Endodermal cell (in vitro differentiated cells): Measurements from ENCODE around the gene PTPRN2. TPM values are rescaled to one million over a fixed set of nuclear protein-coding genes. Genes with fewer than 3 reads are reported as not detected.

Experiments
- DNase-seq: peaks from one replicate; pipeline ENCODE4 v3.0.0-alpha.2; 2017
- H3K27ac ChIP-seq: 2 replicates; pipeline ENCODE4 v1.5.1; 2013; ENCODE audit warnings: mild to moderate bottlenecking, low read depth, low read length, moderate library complexity
- H3K27me3 ChIP-seq: 2 replicates; pipeline ENCODE4 v1.6.1; 2013; ENCODE audit warnings: mild to moderate bottlenecking, low read length, moderate library complexity; ENCODE audit not compliant: insufficient read depth, control insufficient read depth, poor library complexity, severe bottlenecking
- H3K36me3 ChIP-seq: 2 replicates; pipeline ENCODE4 v1.7.0; 2013; ENCODE audit warnings: mild to moderate bottlenecking, low read length, moderate library complexity; ENCODE audit not compliant: control insufficient read depth, insufficient read depth
- H3K4me1 ChIP-seq: one replicate; pipeline ENCODE4 v1.7.0; 2013; ENCODE audit warnings: low read length; ENCODE audit not compliant: control insufficient read depth, insufficient read depth
- H3K4me3 ChIP-seq: 2 replicates; pipeline ENCODE4 v1.5.1; 2013; ENCODE audit warnings: mild to moderate bottlenecking, low read length, moderate library complexity
- H3K9ac ChIP-seq: 2 replicates; pipeline ENCODE4 v1.6.1; 2013; ENCODE audit warnings: mild to moderate bottlenecking, low read length, moderate library complexity; ENCODE audit not compliant: poor library complexity, severe bottlenecking; ENCODE audit errors: extremely low read depth
- H3K9me3 ChIP-seq: 2 replicates; pipeline ENCODE4 v1.6.1; 2013; ENCODE audit warnings: mild to moderate bottlenecking, low read length, moderate library complexity; ENCODE audit not compliant: control insufficient read depth
- H3K27ac Mint-ChIP-seq: 2 replicates; pipeline ENCODE4 v1.8.0; 2020; ENCODE audit warnings: mixed read lengths
- H3K27me3 Mint-ChIP-seq: 2 replicates; pipeline ENCODE4 v1.8.0; 2021; ENCODE audit warnings: mild to moderate bottlenecking, mixed read lengths; ENCODE audit not compliant: insufficient read depth
- H3K36me3 Mint-ChIP-seq: 2 replicates; pipeline ENCODE4 v1.8.0; 2020; ENCODE audit warnings: low read depth, mixed read lengths
- H3K4me1 Mint-ChIP-seq: 2 replicates; pipeline ENCODE4 v1.8.0; 2020; ENCODE audit warnings: mixed read lengths
- H3K4me3 Mint-ChIP-seq: 2 replicates; pipeline ENCODE4 v1.8.0; 2020; ENCODE audit warnings: mild to moderate bottlenecking, moderate library complexity, mixed read lengths
- H3K9me3 Mint-ChIP-seq: 2 replicates; pipeline ENCODE4 v1.8.0; 2020; ENCODE audit warnings: mild to moderate bottlenecking, mixed read lengths
- WGBS, 2 experiments: methylation state at CpG; one replicate each; pipeline versions ENCODE4 v1.1.5 to v1.1.7; 2013; ENCODE audit warnings: missing lambda C conversion rate in 2 of 2, mixed read lengths in 1 of 2; ENCODE audit not compliant: insufficient coverage in 1 of 2, insufficient read length in 1 of 2; 5-methylcytosine and 5-hydroxymethylcytosine counted together
- total RNA-seq, 2 donors: library from RNA; stranded (reverse); fragmentation: NEBNext Ultra II Directional in 1 of 2; extraction: Animal tissue kit (Norgen Biotek cat#: 25700) in 1 of 2; gene quantifications; 2 replicates in 1 of 2; 3 replicates in 1 of 2; pipeline ENCODE4 v1.2.1, GENCODE V29; 2021
- TF ChIP-seq, protein P1 (sequence below): fragments of 200-600 bp; sonication (generic); conservative IDR thresholded peaks from 2 replicates; pipeline ENCODE4 v1.5.0; 2021; ENCODE audit warnings: antibody characterized with exemption, mild to moderate bottlenecking

Gene PTPRN2
- total RNA-seq, 2 donors from 2014 or later, result 0.69 to 1.2 TPM

DNA sequence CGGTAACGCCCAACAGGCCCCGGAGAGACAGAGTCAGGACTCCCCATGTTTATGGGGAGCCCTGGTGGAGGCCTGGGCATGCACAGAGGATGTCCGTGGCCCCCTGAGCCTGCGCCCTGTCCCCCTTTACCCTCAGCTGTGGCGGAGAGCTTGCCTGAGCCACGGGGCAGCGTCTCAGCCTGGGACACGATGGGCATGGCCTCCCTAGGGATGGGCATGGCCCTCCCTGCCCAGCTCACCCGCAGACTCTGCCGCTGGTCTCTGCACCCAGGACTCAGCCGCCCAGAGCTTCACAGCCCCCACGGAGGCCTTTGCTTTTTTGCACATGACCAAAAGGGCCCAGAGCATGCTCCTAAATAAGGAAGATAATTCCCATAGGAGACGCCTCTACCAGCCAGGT lies 394.2 kb downstream of the PTPRN2 start:
- Histone ChIP-seq H3K9me3 (peaks cover 81% of the 10 kb centered on the region), H3K27me3 (no peaks in the 10 kb centered on the region), H3K9ac (no peak overlapping the region), H3K36me3 (no peaks in the 10 kb centered on the region), H3K4me3 (no peak overlapping the region), H3K27ac (no peak overlapping the region), H3K4me1 (no peaks in the 10 kb centered on the region)
- DNase-seq, result no peak
- TF ChIP-seq, protein P1, sequence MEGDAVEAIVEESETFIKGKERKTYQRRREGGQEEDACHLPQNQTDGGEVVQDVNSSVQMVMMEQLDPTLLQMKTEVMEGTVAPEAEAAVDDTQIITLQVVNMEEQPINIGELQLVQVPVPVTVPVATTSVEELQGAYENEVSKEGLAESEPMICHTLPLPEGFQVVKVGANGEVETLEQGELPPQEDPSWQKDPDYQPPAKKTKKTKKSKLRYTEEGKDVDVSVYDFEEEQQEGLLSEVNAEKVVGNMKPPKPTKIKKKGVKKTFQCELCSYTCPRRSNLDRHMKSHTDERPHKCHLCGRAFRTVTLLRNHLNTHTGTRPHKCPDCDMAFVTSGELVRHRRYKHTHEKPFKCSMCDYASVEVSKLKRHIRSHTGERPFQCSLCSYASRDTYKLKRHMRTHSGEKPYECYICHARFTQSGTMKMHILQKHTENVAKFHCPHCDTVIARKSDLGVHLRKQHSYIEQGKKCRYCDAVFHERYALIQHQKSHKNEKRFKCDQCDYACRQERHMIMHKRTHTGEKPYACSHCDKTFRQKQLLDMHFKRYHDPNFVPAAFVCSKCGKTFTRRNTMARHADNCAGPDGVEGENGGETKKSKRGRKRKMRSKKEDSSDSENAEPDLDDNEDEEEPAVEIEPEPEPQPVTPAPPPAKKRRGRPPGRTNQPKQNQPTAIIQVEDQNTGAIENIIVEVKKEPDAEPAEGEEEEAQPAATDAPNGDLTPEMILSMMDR, result no peak
- Mint-ChIP-seq H3K4me1 (no peaks in the 10 kb centered on the region), H3K4me3 (no peak overlapping the region), H3K27ac (no peak overlapping the region), H3K27me3 (no peaks in the 10 kb centered on the region), H3K9me3 (peaks cover 39% of the 10 kb centered on the region), H3K36me3 (no peaks in the 10 kb centered on the region)
- 76 to 86% methylated on average over 12 to 14 of the region's 14 CpGs for WGBS, 2 experiments

GRCh38 chr7:158192956-158193355 lies 394.7 kb downstream of the PTPRN2 start:
- Mint-ChIP-seq H3K9me3 (peaks cover 34% of the 10 kb centered on the region), H3K4me3 (no peak overlapping the region), H3K27ac (no peak overlapping the region), H3K27me3 (no peaks in the 10 kb centered on the region), H3K36me3 (no peaks in the 10 kb centered on the region), H3K4me1 (no peaks in the 10 kb centered on the region)
- no peak for DNase-seq
- no peaks in the 10 kb centered on the region for H3K4me1 ChIP-seq
- H3K4me3 ChIP-seq, result no peak overlapping the region
- no peaks in the 10 kb centered on the region for H3K27me3 ChIP-seq
- H3K36me3 ChIP-seq, result no peaks in the 10 kb centered on the region
- H3K9me3 ChIP-seq, result peaks cover 76% of the 10 kb centered on the region
- 83 to 84% methylated on average over 14 to 18 of the region's 18 CpGs for WGBS, 2 experiments
- no peak overlapping the region for H3K9ac ChIP-seq
- TF ChIP-seq, protein P1, result no peak
- H3K27ac ChIP-seq, result no peak overlapping the region

- H3K4me3 ChIP-seq, result no peak overlapping the region
- TF ChIP-seq, protein P1, result no peak
- Mint-ChIP-seq H3K27me3 (no peaks in the 10 kb centered on the region), H3K4me1 (no peaks in the 10 kb centered on the region), H3K9me3 (peaks cover 29% of the 10 kb centered on the region), H3K36me3 (no peaks in the 10 kb centered on the region), H3K27ac (no peak overlapping the region), H3K4me3 (no peak overlapping the region)
- no peaks in the 10 kb centered on the region for H3K36me3 ChIP-seq
- no peaks in the 10 kb centered on the region for H3K4me1 ChIP-seq
- no peak for DNase-seq
- H3K27me3 ChIP-seq, result no peaks in the 10 kb centered on the region
- peaks cover 74% of the 10 kb centered on the region for H3K9me3 ChIP-seq
- 87 to 97% methylated on average over 11 to 28 of the region's 28 CpGs for WGBS, 2 experiments
- H3K9ac ChIP-seq, result no peak overlapping the region
- no peak overlapping the region for H3K27ac ChIP-seq
Measured at GRCh38 chr7:158192184-158192835, 395.3 kb downstream of the PTPRN2 start.
